IMR-90 (cell line): ENCODE data around the gene RBBP7. TPM values are rescaled to one million over a fixed set of nuclear protein-coding genes. Genes with fewer than 3 reads are reported as not detected.

Experiments
- ATAC-seq: fragments of 200-7000 bp; cut with Tn5 transposase; 2 replicates; pipeline ENCODE4 v1.9.1; 2020; ENCODE audit warnings: low read depth, mild to moderate bottlenecking, moderate library complexity
- BruUV-seq: library from RNA; stranded (reverse); fragments of 400-500 nt; replicated peaks from 2 replicates; lab custom pipeline; 2021; lab: Mats Ljungman, UMichigan
- CTCF ChIA-PET: fragments of 300-600 bp; formaldehyde crosslinking; extraction: SDS; loops from one replicate; lab custom pipeline; 2021; ENCODE audit warnings: antibody characterized with exemption; lab: Yijun Ruan, JAX
- POLR2A ChIA-PET: fragments of 300-600 bp; sonication (Branson Sonifier 250); formaldehyde crosslinking; loops from one replicate; lab custom pipeline; 2022; ENCODE audit warnings: antibody characterized with exemption; ENCODE audit not compliant: unreplicated experiment; lab: Charles Lee
- DNase-seq: peaks from one replicate; pipeline ENCODE4 v3.0.0; 2013
- H2AFZ ChIP-seq: replicated peaks from 2 replicates; pipeline ENCODE3; 2013; ENCODE audit warnings: low read length, mild to moderate bottlenecking; ENCODE audit not compliant: poor library complexity
- H2AK5ac ChIP-seq: 2 replicates; pipeline ENCODE4 v1.6.1; 2013; ENCODE audit warnings: low read depth, low read length, inconsistent platforms
- H2AK9ac ChIP-seq: replicated peaks from 2 replicates; pipeline ENCODE3; 2013; ENCODE audit warnings: mild to moderate bottlenecking, low read depth, low read length, moderate library complexity; ENCODE audit not compliant: poor library complexity
- H2BK120ac ChIP-seq: 2 replicates; pipeline ENCODE4 v1.6.1; 2013; ENCODE audit warnings: low read depth, low read length, inconsistent platforms
- H2BK15ac ChIP-seq: 3 replicates; pipeline ENCODE4 v1.6.1; 2013; ENCODE audit warnings: low read depth, low read length, inconsistent platforms
- H2BK20ac ChIP-seq: 2 replicates; pipeline ENCODE4 v1.6.1; 2013; ENCODE audit warnings: low read depth, mild to moderate bottlenecking, inconsistent platforms, low read length, moderate library complexity
- H2BK5ac ChIP-seq: 2 replicates; pipeline ENCODE4 v1.6.1; 2013; ENCODE audit warnings: mild to moderate bottlenecking, low read depth, low read length, inconsistent platforms; ENCODE audit not compliant: poor library complexity, severe bottlenecking
- H3K14ac ChIP-seq: replicated peaks from 2 replicates; pipeline ENCODE4 v1.6.1; 2013; ENCODE audit warnings: low read depth, low read length, inconsistent platforms
- H3K18ac ChIP-seq: 2 replicates; pipeline ENCODE4 v1.6.1; 2013; ENCODE audit warnings: low read depth, low read length, control low read depth
- H3K23ac ChIP-seq: 2 replicates; pipeline ENCODE4 v1.6.1; 2013; ENCODE audit warnings: low read depth, low read length, inconsistent platforms
- H3K27ac ChIP-seq: 2 replicates; pipeline ENCODE4 v1.5.1; 2013; ENCODE audit warnings: mild to moderate bottlenecking, control low read depth, low read length; ENCODE audit not compliant: insufficient read depth
- H3K27me3 ChIP-seq: 2 replicates; pipeline ENCODE4 v1.6.1; 2013; ENCODE audit warnings: low read length; ENCODE audit not compliant: control insufficient read depth, insufficient read depth
- H3K36me3 ChIP-seq: 2 replicates; pipeline ENCODE4 v1.6.1; 2013; ENCODE audit warnings: low read length, mixed read lengths; ENCODE audit not compliant: control insufficient read depth, insufficient read depth
- H3K4ac ChIP-seq: 2 replicates; pipeline ENCODE4 v1.6.1; 2013; ENCODE audit warnings: low read depth, low read length, inconsistent platforms
- H3K4me1 ChIP-seq: 2 replicates; pipeline ENCODE4 v1.6.1; 2013; ENCODE audit warnings: low read length, mixed read lengths; ENCODE audit not compliant: control insufficient read depth, insufficient read depth
- H3K4me2 ChIP-seq: 2 replicates; pipeline ENCODE4 v1.6.1; 2013; ENCODE audit warnings: low read depth, mild to moderate bottlenecking, control low read depth, low read length, moderate library complexity
- H3K4me3 ChIP-seq: 2 replicates; pipeline ENCODE4 v1.5.1; 2013; ENCODE audit warnings: low read depth, mild to moderate bottlenecking, control low read depth, low read length, moderate library complexity; ENCODE audit not compliant: insufficient read depth
- H3K56ac ChIP-seq: 2 replicates; pipeline ENCODE4 v1.6.1; 2013; ENCODE audit warnings: low read length, inconsistent platforms; ENCODE audit not compliant: insufficient read depth; ENCODE audit errors: extremely low read depth
- H3K79me1 ChIP-seq, 2 experiments: 2 replicates each; pipeline ENCODE4 v1.6.1; 2013; ENCODE audit warnings: low read length in 2 of 2, inconsistent platforms in 1 of 2, low read depth in 1 of 2
- H3K9ac ChIP-seq: 2 replicates; pipeline ENCODE4 v1.6.1; 2013; ENCODE audit warnings: low read depth, low read length, control low read depth
- H3K9me1 ChIP-seq: 2 replicates; pipeline ENCODE4 v1.6.1; 2013; ENCODE audit warnings: low read length, inconsistent platforms; ENCODE audit not compliant: insufficient read depth
- H3K9me3 ChIP-seq: 2 replicates; pipeline ENCODE4 v1.6.1; 2013; ENCODE audit warnings: low read length; ENCODE audit not compliant: control insufficient read depth, insufficient read depth
- H4K20me1 ChIP-seq: 2 replicates; pipeline ENCODE4 v1.6.1; 2013; ENCODE audit warnings: low read length, inconsistent platforms; ENCODE audit not compliant: insufficient read depth
- H4K5ac ChIP-seq: 2 replicates; pipeline ENCODE4 v1.6.1; 2013; ENCODE audit warnings: mild to moderate bottlenecking, low read depth, low read length, control low read depth
- H4K8ac ChIP-seq, 2 experiments: 2 replicates each; pipeline ENCODE4 v1.6.1; 2013; ENCODE audit warnings: low read depth in 2 of 2, low read length in 2 of 2, control low read depth in 1 of 2, inconsistent platforms in 1 of 2
- H4K91ac ChIP-seq: 2 replicates; pipeline ENCODE4 v1.6.1; 2013; ENCODE audit warnings: low read depth, low read length, inconsistent platforms; ENCODE audit not compliant: insufficient read depth
- CEBPB ChIP-seq: IDR thresholded peaks from 2 replicates; pipeline ENCODE4 v1.6.1; 2012; ENCODE audit warnings: low read depth, low read length, improper control_type of control experiment
- MXI1 ChIP-seq: IDR thresholded peaks from 2 replicates; pipeline ENCODE4 v1.6.1; 2012; ENCODE audit warnings: low read depth, mild to moderate bottlenecking, low read length, moderate library complexity, borderline replicate concordance
- POLR2A ChIP-seq: IDR thresholded peaks from 2 replicates; pipeline ENCODE4 v1.6.1; 2012; ENCODE audit warnings: mild to moderate bottlenecking, low read depth, low read length
- WGBS, 2 experiments: methylation state at CpG; one replicate each; pipeline versions ENCODE4 v1.1.5 to v1.1.7; 2013; ENCODE audit warnings: missing lambda C conversion rate in 2 of 2; ENCODE audit not compliant: insufficient read length in 1 of 2; ENCODE audit errors: extremely low coverage in 2 of 2; 5-methylcytosine and 5-hydroxymethylcytosine counted together
- dilution Hi-C: fragments of 300-500 bp; cut with HindIII; formaldehyde crosslinking; loops from one replicate; pipeline ENCODE4 v1.14.3; 2018; ENCODE audit warnings: low sequenced_read_pairs; ENCODE audit not compliant: unreplicated experiment
- in situ Hi-C: fragments of 300-500 bp; cut with MboI; formaldehyde crosslinking; loops from 3 replicates; pipeline ENCODE4 v1.14.3; 2019; ENCODE audit warnings: low sequenced_read_pairs, inconsistent platforms, mixed read lengths
- intact Hi-C: fragments of 100-400 bp; cut with micrococcal nuclease; formaldehyde crosslinking; loops from 2 replicates; pipeline ENCODE4 v1.10.0; 2022
- polyA plus RNA-seq, 3 experiments: library from polyadenylated mRNA; depleted of rRNA; stranded (reverse); fragments of >200 nt; gene quantifications; 2 replicates each; pipeline ENCODE4 v1.2.3, GENCODE V29; 2012; ENCODE audit warnings: low replicate concordance in 1 of 3
- total RNA-seq: library from RNA; depleted of rRNA; stranded (reverse); fragments of >200 nt; gene quantifications from 2 replicates; pipeline ENCODE4 v1.2.3, GENCODE V29; 2012
- TF ChIP-seq, protein P1 (sequence below): fragments of 150-350 bp; IDR thresholded peaks from 2 replicates; pipeline ENCODE4 v1.6.1; 2016; ENCODE audit warnings: low read depth, mild to moderate bottlenecking, low read length, moderate library complexity, borderline replicate concordance
- TF ChIP-seq, protein P2 (sequence below): fragments of 150-350 bp; IDR thresholded peaks from 2 replicates; pipeline ENCODE4 v1.6.1; 2017; ENCODE audit warnings: mild to moderate bottlenecking, antibody characterized with exemption, low read length, low read depth

RBBP7 gene
- total and polyA plus RNA-seq, 2 of the 4 experiments (the other 2 are of a cell fraction) = 147 to 149 TPM

DNA sequence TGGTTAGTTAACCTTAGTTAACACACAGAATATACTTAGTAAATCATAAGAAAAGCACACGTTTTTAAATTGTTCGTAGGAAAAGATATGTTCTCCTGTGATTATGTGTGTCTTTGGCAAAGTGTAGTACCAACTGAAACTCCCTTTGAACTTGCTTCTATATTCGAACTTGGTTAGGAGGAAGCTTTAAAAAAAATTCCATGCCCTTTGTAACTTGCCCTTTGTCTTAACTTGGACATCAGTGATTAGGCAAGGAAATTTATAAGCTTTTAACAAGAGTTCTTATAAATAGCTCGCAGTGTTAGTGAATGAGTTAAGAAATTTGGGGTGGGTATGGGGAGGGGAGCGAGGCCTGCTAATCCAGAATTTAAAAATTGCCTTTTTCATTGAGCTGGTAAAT lies 50.5 kb downstream of the RBBP7 start:
- intact Hi-C loops (no loop called here), dilution Hi-C loops (no loop called here), in situ Hi-C loops (loop anchor here (10.0 kb wide), 1 partner anchor 235 kb away; no protein-coding TSS in a partner anchor)
- Histone ChIP-seq H3K9ac (no peak overlapping the region), H2AK9ac (no peak overlapping the region), H2BK5ac (no peak overlapping the region), H3K36me3 (peaks cover 9% of the 10 kb centered on the region), H3K23ac (no peak overlapping the region), H2AK5ac (no peak overlapping the region), H4K5ac (no peak overlapping the region), H3K9me1 (peaks cover 7% of the 10 kb centered on the region; the same call in 1 of the 2 replicates), H3K27ac (no peak overlapping the region), H3K79me1 (peaks cover 0 to 8% of the 10 kb centered on the region in 2 experiments; a peak in 2 of 4 replicates), H3K4me2 (no peak overlapping the region), H3K4me1 (peaks cover 4% of the 10 kb centered on the region; the same call in 1 of the 2 replicates), H3K18ac (no peak overlapping the region), H2BK15ac (no peak overlapping the region), H3K56ac (no peak overlapping the region), H4K20me1 (peaks cover 8% of the 10 kb centered on the region; the same call in 1 of the 2 replicates), H2BK20ac (no peak overlapping the region), H3K27me3 (no peaks in the 10 kb centered on the region), H3K4me3 (no peak overlapping the region), H4K91ac (no peak overlapping the region), H4K8ac (no peak overlapping the region), H2BK120ac (no peak overlapping the region), H2AFZ (no peak overlapping the region), H3K9me3 (no peaks in the 10 kb centered on the region), H3K14ac (no peak overlapping the region), H3K4ac (no peak overlapping the region)
- ATAC-seq (no peak), DNase-seq (no peak)
- ChIA-PET CTCF (interaction anchor here (1.1 to 1.7 kb wide), 2 partner anchors 73 to 227 kb away, joined by 3 to 4 read pairs; no protein-coding TSS in a partner anchor), POLR2A (interaction anchor here (0.7 kb wide), 1 partner anchor 918 kb away, joined by 3 read pairs; no protein-coding TSS in a partner anchor)
- no TSS peak for BruUV-seq
- WGBS, 2 experiments = no CpG with 5 or more reads among the region's 5 CpGs
- TF ChIP-seq POLR2A (no peak), CEBPB (no peak), MXI1 (no peak)
- TF ChIP-seq, protein P1, sequence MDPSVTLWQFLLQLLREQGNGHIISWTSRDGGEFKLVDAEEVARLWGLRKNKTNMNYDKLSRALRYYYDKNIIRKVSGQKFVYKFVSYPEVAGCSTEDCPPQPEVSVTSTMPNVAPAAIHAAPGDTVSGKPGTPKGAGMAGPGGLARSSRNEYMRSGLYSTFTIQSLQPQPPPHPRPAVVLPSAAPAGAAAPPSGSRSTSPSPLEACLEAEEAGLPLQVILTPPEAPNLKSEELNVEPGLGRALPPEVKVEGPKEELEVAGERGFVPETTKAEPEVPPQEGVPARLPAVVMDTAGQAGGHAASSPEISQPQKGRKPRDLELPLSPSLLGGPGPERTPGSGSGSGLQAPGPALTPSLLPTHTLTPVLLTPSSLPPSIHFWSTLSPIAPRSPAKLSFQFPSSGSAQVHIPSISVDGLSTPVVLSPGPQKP = no peak
- TF ChIP-seq, protein P2, sequence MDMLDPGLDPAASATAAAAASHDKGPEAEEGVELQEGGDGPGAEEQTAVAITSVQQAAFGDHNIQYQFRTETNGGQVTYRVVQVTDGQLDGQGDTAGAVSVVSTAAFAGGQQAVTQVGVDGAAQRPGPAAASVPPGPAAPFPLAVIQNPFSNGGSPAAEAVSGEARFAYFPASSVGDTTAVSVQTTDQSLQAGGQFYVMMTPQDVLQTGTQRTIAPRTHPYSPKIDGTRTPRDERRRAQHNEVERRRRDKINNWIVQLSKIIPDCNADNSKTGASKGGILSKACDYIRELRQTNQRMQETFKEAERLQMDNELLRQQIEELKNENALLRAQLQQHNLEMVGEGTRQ = no peak
